Mesodermal cell (in vitro differentiated cells): ENCODE measurements around the gene GAP43.
A peak's percentile ranks its signal among the peaks of the same experiment; 100 is the strongest.

Experiments
- H3K27ac ChIP-seq: 2 replicates; pipeline ENCODE4 v1.7.0; 2013; ENCODE audit warnings: mild to moderate bottlenecking, low read depth, low read length, moderate library complexity; ENCODE audit not compliant: severe bottlenecking
- H3K36me3 ChIP-seq: 2 replicates; pipeline ENCODE4 v1.7.1; 2013; ENCODE audit warnings: mild to moderate bottlenecking, low read length, moderate library complexity; ENCODE audit not compliant: control insufficient read depth, insufficient read depth
- H3K4me1 ChIP-seq: one replicate; pipeline ENCODE4 v1.7.1; 2013; ENCODE audit warnings: mild to moderate bottlenecking, low read length; ENCODE audit not compliant: insufficient read depth, control insufficient read depth, poor library complexity, severe bottlenecking
- H3K4me3 ChIP-seq: 2 replicates; pipeline ENCODE4 v1.7.0; 2013; ENCODE audit warnings: low read length, control low read depth, mild to moderate bottlenecking; ENCODE audit not compliant: insufficient read depth, poor library complexity, severe bottlenecking; ENCODE audit errors: extremely low read depth
- H3K9me3 ChIP-seq: 2 replicates; pipeline ENCODE4 v1.7.1; 2013; ENCODE audit warnings: mild to moderate bottlenecking, low read length, moderate library complexity; ENCODE audit not compliant: control insufficient read depth
- WGBS, 2 experiments: methylation state at CpG; one replicate each; pipeline ENCODE4 v1.1.5; 2013; ENCODE audit warnings: missing lambda C conversion rate in 2 of 2; ENCODE audit not compliant: insufficient coverage in 2 of 2; 5-methylcytosine and 5-hydroxymethylcytosine counted together

The GAP43 gene

GRCh38 chr3:115761927-115762305, 138.6 kb downstream of the GAP43 start:
- no peaks in the 10 kb centered on the region for H3K9me3 ChIP-seq

GRCh38 chr3:115766587-115767482, 143.5 kb downstream of the GAP43 start:
- WGBS, 2 experiments: 77 to 80% methylated on average over 1 to 4 of the region's 6 CpGs
- Histone ChIP-seq H3K27ac (peak overlapping the region; percentile 77), H3K4me1 (peaks cover 8% of the 10 kb centered on the region), H3K4me3 (no peak overlapping the region), H3K36me3 (no peaks in the 10 kb centered on the region), H3K9me3 (no peaks in the 10 kb centered on the region)

More at GRCh38 chr3:115761927-115762305, 138.6 kb downstream of the GAP43 start:
- H3K36me3 ChIP-seq: no peaks in the 10 kb centered on the region
- H3K27ac ChIP-seq: no peak overlapping the region
- no peak overlapping the region for H3K4me3 ChIP-seq
- H3K4me1 ChIP-seq: peaks cover 8% of the 10 kb centered on the region

DNA sequence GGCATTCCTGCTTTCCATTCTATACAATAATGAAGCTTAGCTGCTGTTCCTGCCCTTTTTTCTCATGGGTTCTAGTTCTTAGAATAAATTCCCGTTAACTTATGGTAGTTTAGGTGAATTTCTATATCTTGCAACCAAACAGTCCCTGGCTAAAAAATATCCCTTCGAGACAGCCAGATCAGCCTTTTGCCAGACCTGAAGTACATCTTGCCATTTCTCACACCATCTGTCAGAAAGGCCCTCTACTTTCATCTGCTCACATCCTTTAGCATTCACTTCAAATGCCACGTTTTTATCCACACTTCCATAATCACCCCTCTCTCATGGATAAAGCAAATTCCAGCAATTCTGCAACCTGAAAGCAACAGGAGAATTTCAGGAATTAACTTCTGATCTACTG, 145.4 kb downstream of the GAP43 start:
- 82 to 90% methylated on average over 2 of the region's 3 CpGs for WGBS, 2 experiments

More for the DNA sequence above, 145.4 kb downstream of the GAP43 start:
- H3K27ac ChIP-seq: no peak overlapping the region
- peaks cover 8% of the 10 kb centered on the region for H3K4me1 ChIP-seq
- no peak overlapping the region for H3K4me3 ChIP-seq
- H3K9me3 ChIP-seq: no peaks in the 10 kb centered on the region
- H3K36me3 ChIP-seq: no peaks in the 10 kb centered on the region
